Measurements from ENCODE around the gene PLEKHG4B. TPM values are rescaled to one million over a fixed set of nuclear protein-coding genes. Genes with fewer than 3 reads are reported as not detected.

Gene PLEKHG4B
- total RNA-seq, 1 experiment from 2014 or later: 0.02 TPM

GRCh38 chr5:161803-162110, 69.8 kb downstream of the PLEKHG4B start (continued):
- TF ChIP-seq, protein P1, sequence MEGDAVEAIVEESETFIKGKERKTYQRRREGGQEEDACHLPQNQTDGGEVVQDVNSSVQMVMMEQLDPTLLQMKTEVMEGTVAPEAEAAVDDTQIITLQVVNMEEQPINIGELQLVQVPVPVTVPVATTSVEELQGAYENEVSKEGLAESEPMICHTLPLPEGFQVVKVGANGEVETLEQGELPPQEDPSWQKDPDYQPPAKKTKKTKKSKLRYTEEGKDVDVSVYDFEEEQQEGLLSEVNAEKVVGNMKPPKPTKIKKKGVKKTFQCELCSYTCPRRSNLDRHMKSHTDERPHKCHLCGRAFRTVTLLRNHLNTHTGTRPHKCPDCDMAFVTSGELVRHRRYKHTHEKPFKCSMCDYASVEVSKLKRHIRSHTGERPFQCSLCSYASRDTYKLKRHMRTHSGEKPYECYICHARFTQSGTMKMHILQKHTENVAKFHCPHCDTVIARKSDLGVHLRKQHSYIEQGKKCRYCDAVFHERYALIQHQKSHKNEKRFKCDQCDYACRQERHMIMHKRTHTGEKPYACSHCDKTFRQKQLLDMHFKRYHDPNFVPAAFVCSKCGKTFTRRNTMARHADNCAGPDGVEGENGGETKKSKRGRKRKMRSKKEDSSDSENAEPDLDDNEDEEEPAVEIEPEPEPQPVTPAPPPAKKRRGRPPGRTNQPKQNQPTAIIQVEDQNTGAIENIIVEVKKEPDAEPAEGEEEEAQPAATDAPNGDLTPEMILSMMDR (IDR thresholded peaks at IDR 0.05 in 2 of 3, conservative IDR thresholded peaks at IDR 0.05 in 1 of 3; ENCODE audit: borderline replicate concordance in 1 of 3, insufficient read depth in 1 of 3, low read depth in 2 of 3, low read length in 2 of 3): no peak
- no peak for TF ChIP-seq SP1 (IDR thresholded peaks at IDR 0.05; ENCODE audit: low read depth)
- no peak for TF ChIP-seq RAD21 (IDR thresholded peaks at IDR 0.05; ENCODE audit: low read depth)
- no peak for TF ChIP-seq FOSL1 (IDR thresholded peaks at IDR 0.05; ENCODE audit: low read depth)
- TF ChIP-seq POLR2A (IDR thresholded peaks at IDR 0.05; ENCODE audit: borderline replicate concordance, extremely low read depth, insufficient read depth, insufficient read length): no peak
- no peak for TF ChIP-seq CEBPB (IDR thresholded peaks at IDR 0.05; ENCODE audit: low read depth)
- no peak for TF ChIP-seq SIN3A (IDR thresholded peaks at IDR 0.05; ENCODE audit: low read depth)
- no peak for TF ChIP-seq TCF7L2 (IDR thresholded peaks at IDR 0.05; ENCODE audit: borderline replicate concordance, extremely low read depth, insufficient read depth, insufficient read length)

DNA sequence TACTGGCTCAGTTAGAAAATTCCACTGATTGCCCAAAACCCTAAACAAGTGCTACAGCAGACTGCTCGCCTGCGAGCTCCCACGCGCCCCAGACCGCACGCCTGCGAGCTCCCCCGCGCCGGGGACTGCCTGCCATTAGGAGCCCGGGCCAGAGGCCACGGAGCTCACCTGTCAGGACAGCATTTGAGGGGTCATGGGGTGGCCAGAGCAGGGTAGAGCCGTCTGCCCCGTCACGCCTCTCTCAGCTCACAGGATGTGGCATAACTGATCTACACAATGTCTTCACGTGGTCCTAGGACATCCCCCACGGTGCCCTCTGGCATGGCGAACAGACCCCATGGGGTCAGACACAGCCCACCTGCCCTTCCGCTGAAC, 70.2 kb downstream of the PLEKHG4B start:
- H3K36me3 ChIP-seq (ENCODE audit: control insufficient read depth in 1 of 2, insufficient read depth in 2 of 2, low read length in 2 of 2): no peaks in the 10 kb centered on the region
- CTCF ChIA-PET: no interaction called here

More for the DNA sequence above, 70.2 kb downstream of the PLEKHG4B start:
- ChIA-PET RAD21 (ENCODE audit: low non-redundant PET in 1 of 2, low total read pairs in 2 of 2, uncharacterized antibody in 2 of 2, unreplicated experiment in 2 of 2) (no interaction called here), POLR2A (no interaction called here)
- ATAC-seq: no peak
- intact Hi-C loops (cut with micrococcal nuclease): no loop called here
- H4K20me1 ChIP-seq (ENCODE audit: insufficient read depth): no peaks in the 10 kb centered on the region
- no peaks in the 10 kb centered on the region for H3K9me3 ChIP-seq (ENCODE audit: control insufficient read depth in 1 of 2, insufficient read depth in 1 of 2, low read depth in 1 of 2, low read length in 2 of 2)
- no TSS peak for BruUV-seq (replicated peaks)
- H2AFZ ChIP-seq (ENCODE audit: low read depth, low read length, poor library complexity, severe bottlenecking): no peak overlapping the region
- H3K4me1 ChIP-seq (ENCODE audit: control insufficient read depth in 1 of 2, insufficient read depth in 2 of 2, low read length in 2 of 2): no peaks in the 10 kb centered on the region
- no peaks in the 10 kb centered on the region for H3K27me3 ChIP-seq (ENCODE audit: insufficient read depth, low read length)
- no peak for DNase-seq (ENCODE audit: low read depth, low spot score)
- TF ChIP-seq, protein P2, sequence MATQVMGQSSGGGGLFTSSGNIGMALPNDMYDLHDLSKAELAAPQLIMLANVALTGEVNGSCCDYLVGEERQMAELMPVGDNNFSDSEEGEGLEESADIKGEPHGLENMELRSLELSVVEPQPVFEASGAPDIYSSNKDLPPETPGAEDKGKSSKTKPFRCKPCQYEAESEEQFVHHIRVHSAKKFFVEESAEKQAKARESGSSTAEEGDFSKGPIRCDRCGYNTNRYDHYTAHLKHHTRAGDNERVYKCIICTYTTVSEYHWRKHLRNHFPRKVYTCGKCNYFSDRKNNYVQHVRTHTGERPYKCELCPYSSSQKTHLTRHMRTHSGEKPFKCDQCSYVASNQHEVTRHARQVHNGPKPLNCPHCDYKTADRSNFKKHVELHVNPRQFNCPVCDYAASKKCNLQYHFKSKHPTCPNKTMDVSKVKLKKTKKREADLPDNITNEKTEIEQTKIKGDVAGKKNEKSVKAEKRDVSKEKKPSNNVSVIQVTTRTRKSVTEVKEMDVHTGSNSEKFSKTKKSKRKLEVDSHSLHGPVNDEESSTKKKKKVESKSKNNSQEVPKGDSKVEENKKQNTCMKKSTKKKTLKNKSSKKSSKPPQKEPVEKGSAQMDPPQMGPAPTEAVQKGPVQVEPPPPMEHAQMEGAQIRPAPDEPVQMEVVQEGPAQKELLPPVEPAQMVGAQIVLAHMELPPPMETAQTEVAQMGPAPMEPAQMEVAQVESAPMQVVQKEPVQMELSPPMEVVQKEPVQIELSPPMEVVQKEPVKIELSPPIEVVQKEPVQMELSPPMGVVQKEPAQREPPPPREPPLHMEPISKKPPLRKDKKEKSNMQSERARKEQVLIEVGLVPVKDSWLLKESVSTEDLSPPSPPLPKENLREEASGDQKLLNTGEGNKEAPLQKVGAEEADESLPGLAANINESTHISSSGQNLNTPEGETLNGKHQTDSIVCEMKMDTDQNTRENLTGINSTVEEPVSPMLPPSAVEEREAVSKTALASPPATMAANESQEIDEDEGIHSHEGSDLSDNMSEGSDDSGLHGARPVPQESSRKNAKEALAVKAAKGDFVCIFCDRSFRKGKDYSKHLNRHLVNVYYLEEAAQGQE (IDR thresholded peaks at IDR 0.05; ENCODE audit: low read depth): no peak
- no peak for TF ChIP-seq ELF1 (IDR thresholded peaks at IDR 0.05; ENCODE audit: borderline replicate concordance, low read depth)
- no peak for TF ChIP-seq POLR2AphosphoS5 (IDR thresholded peaks at IDR 0.05; ENCODE audit: low read depth, low read length)
- no peak for TF ChIP-seq EGR1 (IDR thresholded peaks at IDR 0.05; ENCODE audit: low read depth)
- TF ChIP-seq YY1 (IDR thresholded peaks at IDR 0.05; ENCODE audit: extremely low read depth, insufficient replicate concordance, low read depth, low read length): no peak
- no peak for TF ChIP-seq POLR2A (IDR thresholded peaks at IDR 0.05; ENCODE audit: borderline replicate concordance, extremely low read depth, insufficient read depth, insufficient read length)
- no peak for TF ChIP-seq SRF (IDR thresholded peaks at IDR 0.05; ENCODE audit: low read depth)
- TF ChIP-seq CEBPB (IDR thresholded peaks at IDR 0.05; ENCODE audit: low read depth): no peak
- no peak for TF ChIP-seq TCF7L2 (IDR thresholded peaks at IDR 0.05; ENCODE audit: borderline replicate concordance, extremely low read depth, insufficient read depth, insufficient read length)
- TF ChIP-seq RAD21 (IDR thresholded peaks at IDR 0.05; ENCODE audit: low read depth): no peak
- no peak overlapping the region for H3K4me3 ChIP-seq (replicated peaks in 1 of 2; ENCODE audit: low read depth in 1 of 2, low read length in 2 of 2)
- H3K4me2 ChIP-seq (ENCODE audit: low read length): no peak overlapping the region
- H3K9ac ChIP-seq (ENCODE audit: low read length): no peak overlapping the region
- H3K79me2 ChIP-seq (ENCODE audit: insufficient read depth, low read length): no peaks in the 10 kb centered on the region
- no peaks in the 10 kb centered on the region for H3K9me2 ChIP-seq (ENCODE audit: insufficient read depth)
- no peak overlapping the region for H3K27ac ChIP-seq (ENCODE audit: low read depth, low read length)

All from HCT116 (cell line).